HepG2 (cell line): ENCODE results near the gene AIDA. TPM values are rescaled to one million over a fixed set of nuclear protein-coding genes. Genes with fewer than 3 reads are reported as not detected.

Experiments used
- ATF4 ChIP-seq, 2 experiments: fragments of 450-650 bp in 1 of 2; sonication (generic) in 1 of 2; formaldehyde crosslinking; IDR thresholded peaks; 2 replicates each; pipeline versions ENCODE4 v1.5.0 to v1.8.0; 2020 to 2022; ENCODE audit warnings: mild to moderate bottlenecking in 1 of 2, missing genetic modification reagents in 1 of 2
- ATF7-NPFF ChIP-seq: sonication (generic); formaldehyde crosslinking; IDR thresholded peaks from 2 replicates; pipeline ENCODE4 v1.8.1; 2023; ENCODE audit warnings: mild to moderate bottlenecking, low read depth, missing genetic modification reagents, moderate library complexity
- E2F1 ChIP-seq: sonication (generic); formaldehyde crosslinking; IDR thresholded peaks from 2 replicates; pipeline ENCODE4 v1.5.0; 2020; ENCODE audit warnings: missing genetic modification reagents
- GTF3A ChIP-seq: sonication (generic); formaldehyde crosslinking; conservative IDR thresholded peaks from 2 replicates; pipeline ENCODE4 v1.4.0; 2020; ENCODE audit warnings: mild to moderate bottlenecking, missing genetic modification reagents
- KDM5A ChIP-seq: fragments of 200-600 bp; sonication (generic); IDR thresholded peaks from 2 replicates; pipeline ENCODE4 v1.7.0; 2018; ENCODE audit warnings: antibody characterized with exemption, mild to moderate bottlenecking, low read length, borderline replicate concordance
- KDM5B ChIP-seq: sonication (generic); formaldehyde crosslinking; IDR thresholded peaks from 2 replicates; pipeline ENCODE4 v1.4.0; 2020; ENCODE audit warnings: missing genetic modification reagents, mild to moderate bottlenecking, borderline replicate concordance
- KLF11 ChIP-seq: IDR thresholded peaks from 2 replicates; pipeline ENCODE4 v1.6.1; 2016; ENCODE audit warnings: missing compliant biosample characterization
- MYC ChIP-seq: sonication (generic); formaldehyde crosslinking; IDR thresholded peaks from 2 replicates; pipeline ENCODE4 v1.9.0; 2021; ENCODE audit warnings: missing genetic modification reagents, borderline replicate concordance
- NCOR1 ChIP-seq: fragments of 200-600 bp; sonication (generic); IDR thresholded peaks from 2 replicates; pipeline ENCODE4 v1.7.0; 2017; ENCODE audit warnings: antibody characterized with exemption, low read length, borderline replicate concordance
- NFE2L2 ChIP-seq: fragments of 150-350 bp; IDR thresholded peaks from 2 replicates; pipeline ENCODE4 v1.6.1; 2014; ENCODE audit warnings: low read length
- PTBP1 ChIP-seq: fragments of 200-400 bp; formaldehyde crosslinking; IDR thresholded peaks from 2 replicates; pipeline ENCODE4 v1.6.1; 2018; ENCODE audit warnings: low read length, low read depth; ENCODE audit not compliant: poor library complexity, severe bottlenecking
- RAD51 ChIP-seq: fragments of 450-650 bp; IDR thresholded peaks from 2 replicates; pipeline ENCODE4 v1.6.1; 2016; ENCODE audit warnings: borderline replicate concordance
- SSRP1 ChIP-seq: IDR thresholded peaks from 2 replicates; pipeline ENCODE4 v1.6.1; 2016; ENCODE audit warnings: control low read depth
- THAP7 ChIP-seq: sonication (generic); formaldehyde crosslinking; IDR thresholded peaks from 2 replicates; pipeline ENCODE4 v1.8.1; 2023; ENCODE audit warnings: mild to moderate bottlenecking, missing genetic modification reagents
- ZBTB7A ChIP-seq: sonication (generic); formaldehyde crosslinking; IDR thresholded peaks from 2 replicates; pipeline ENCODE4 v1.8.0; 2022; ENCODE audit warnings: mild to moderate bottlenecking, missing genetic modification reagents
- ZFP36L1 ChIP-seq: sonication (generic); formaldehyde crosslinking; IDR thresholded peaks from 2 replicates; pipeline ENCODE4 v1.8.0; 2022; ENCODE audit warnings: mild to moderate bottlenecking, missing genetic modification reagents, moderate library complexity
- ZNF350 ChIP-seq: sonication (generic); formaldehyde crosslinking; IDR thresholded peaks from 2 replicates; pipeline ENCODE4 v1.4.0; 2020; ENCODE audit warnings: mild to moderate bottlenecking, low read depth, missing genetic modification reagents, borderline replicate concordance
- ZNF543 ChIP-seq: sonication (generic); formaldehyde crosslinking; IDR thresholded peaks from 2 replicates; pipeline ENCODE4 v1.4.0; 2020; ENCODE audit warnings: mild to moderate bottlenecking, missing genetic modification reagents
- ZNF605 ChIP-seq: sonication (generic); formaldehyde crosslinking; IDR thresholded peaks from 2 replicates; pipeline ENCODE4 v1.8.0; 2022; ENCODE audit warnings: mild to moderate bottlenecking, missing genetic modification reagents
- ZNF776 ChIP-seq: sonication (generic); formaldehyde crosslinking; IDR thresholded peaks from 2 replicates; pipeline ENCODE4 v1.4.0; 2020; ENCODE audit warnings: mild to moderate bottlenecking, missing genetic modification reagents
- polyA plus RNA-seq, 8 experiments: library from polyadenylated mRNA; depleted of rRNA in 3 of 8; stranded (reverse) in 7 of 8; unstranded in 1 of 8; fragments of >200 nt; fragmentation: Illumina TruSeq in 4 of 8; extraction: Trizol in 4 of 8; gene quantifications; 2 replicates each; pipeline versions ENCODE4 v1.2.1 to v1.2.3, GENCODE V29; 2011 to 2016; ENCODE audit warnings: low read depth in 4 of 8, missing spikeins in 1 of 8, mixed read lengths in 1 of 8; ENCODE audit not compliant: insufficient read depth in 1 of 8
- total RNA-seq, 5 experiments: library from RNA; depleted of rRNA; stranded (reverse); fragments of >200 nt; fragmentation: Illumina TruSeq; extraction: Trizol; gene quantifications; 2 replicates each; pipeline ENCODE4 v1.2.3, GENCODE V29; 2016; ENCODE audit warnings: low read depth in 1 of 5
- TF ChIP-seq, protein P1 (sequence below): sonication (generic); formaldehyde crosslinking; IDR thresholded peaks from 2 replicates; pipeline ENCODE4 v1.5.0; 2020; ENCODE audit warnings: mild to moderate bottlenecking, missing genetic modification reagents

AIDA gene
- total and polyA plus RNA-seq, 2 of the 13 experiments (the other 11 are each of a cell fraction or from before 2014, with no cell fraction given), result 17.5 to 35.4 TPM

GRCh38 chr1:222712253-222713090, at the start of gene AIDA, which contains the start of gene BROX (continued):
- TF ChIP-seq ZFP36L1 (CRISPR knock-in tag) (no peak), KLF11 (CRISPR knock-in tag) (no peak), ZNF350 (CRISPR knock-in tag) (0 out of 2 replicates have a peak, but pooled peaks have one; percentile 77), ZNF543 (CRISPR knock-in tag) (no peak), KDM5B (CRISPR knock-in tag) (no peak; the same call in 1 of the 2 replicates), ATF7-NPFF (CRISPR knock-in tag) (no peak), RAD51 (peak; percentile 98), SSRP1 (CRISPR knock-in tag) (no peak), MYC (peak; percentile 41; the same call in 1 of the 2 replicates), PTBP1 (no peak), ZBTB7A (CRISPR knock-in tag) (no peak), E2F1 (peak; percentile 65; the same call in 1 of the 2 replicates), ZNF776 (CRISPR knock-in tag) (no peak; the same call in 1 of the 2 replicates), GTF3A (CRISPR knock-in tag) (0 out of 2 replicates have a peak, but pooled peaks have one; percentile 20), KDM5A (peak; percentile 91; the same call in 1 of the 2 replicates), NFE2L2 (no peak), ATF4 (CRISPR knock-in tag; IDR thresholded peaks at IDR 0.05) (peak in 1 of 2 experiments; percentile 48; a peak in 1 of 4 replicates), NCOR1 (no peak; the same call in 1 of the 2 replicates), THAP7 (0 out of 2 replicates have a peak, but pooled peaks have one; percentile 19), ZNF605 (CRISPR knock-in tag) (peak; percentile 21; the same call in 1 of the 2 replicates)
- TF ChIP-seq, protein P1, sequence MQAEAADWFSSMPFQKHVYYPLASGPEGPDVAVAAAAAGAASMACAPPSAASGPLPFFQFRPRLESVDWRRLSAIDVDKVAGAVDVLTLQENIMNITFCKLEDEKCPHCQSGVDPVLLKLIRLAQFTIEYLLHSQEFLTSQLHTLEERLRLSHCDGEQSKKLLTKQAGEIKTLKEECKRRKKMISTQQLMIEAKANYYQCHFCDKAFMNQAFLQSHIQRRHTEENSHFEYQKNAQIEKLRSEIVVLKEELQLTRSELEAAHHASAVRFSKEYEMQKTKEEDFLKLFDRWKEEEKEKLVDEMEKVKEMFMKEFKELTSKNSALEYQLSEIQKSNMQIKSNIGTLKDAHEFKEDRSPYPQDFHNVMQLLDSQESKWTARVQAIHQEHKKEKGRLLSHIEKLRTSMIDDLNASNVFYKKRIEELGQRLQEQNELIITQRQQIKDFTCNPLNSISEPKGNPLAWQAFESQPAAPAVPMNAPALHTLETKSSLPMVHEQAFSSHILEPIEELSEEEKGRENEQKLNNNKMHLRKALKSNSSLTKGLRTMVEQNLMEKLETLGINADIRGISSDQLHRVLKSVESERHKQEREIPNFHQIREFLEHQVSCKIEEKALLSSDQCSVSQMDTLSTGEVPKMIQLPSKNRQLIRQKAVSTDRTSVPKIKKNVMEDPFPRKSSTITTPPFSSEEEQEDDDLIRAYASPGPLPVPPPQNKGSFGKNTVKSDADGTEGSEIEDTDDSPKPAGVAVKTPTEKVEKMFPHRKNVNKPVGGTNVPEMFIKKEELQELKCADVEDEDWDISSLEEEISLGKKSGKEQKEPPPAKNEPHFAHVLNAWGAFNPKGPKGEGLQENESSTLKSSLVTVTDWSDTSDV (CRISPR knock-in tag), result no peak
